Activated CD4-positive, alpha-beta T cell treated with anti-CD3 and anti-CD28 coated beads, Interleukin-2, amount 10 ng/mL, durations not matched to agents 7 days and 5 days (primary cell): ENCODE data around the gene CACNB4. TPM values are rescaled to one million over a fixed set of nuclear protein-coding genes. Genes with fewer than 3 reads are reported as not detected.
"Not testable (repeated sequence)": the region's sequence is repeated elsewhere in the genome, so short reads cannot be mapped to it uniquely, and the experiment has no call there.

Experiments used
- CTCF ChIA-PET: fragments of 350-600 bp; sonication (Branson Sonifier 250); formaldehyde crosslinking; loops from one replicate; lab custom pipeline; 2021; ENCODE audit warnings: antibody characterized with exemption; lab: Charles Lee
- POLR2A ChIA-PET: fragments of 350-600 bp; sonication (Branson Sonifier 250); formaldehyde crosslinking; loops from one replicate; lab custom pipeline; 2021; ENCODE audit warnings: antibody characterized with exemption; lab: Charles Lee
- DNase-seq: peaks from one replicate; pipeline ENCODE4 v3.0.0-alpha.2; 2020
- H3K27ac Mint-ChIP-seq: one replicate; pipeline ENCODE4 v1.8.0; 2021; ENCODE audit warnings: mild to moderate bottlenecking, moderate library complexity, mixed read lengths
- H3K27me3 Mint-ChIP-seq: one replicate; pipeline ENCODE4 v1.8.0; 2021; ENCODE audit warnings: mixed read lengths
- H3K36me3 Mint-ChIP-seq: one replicate; pipeline ENCODE4 v1.8.0; 2021; ENCODE audit warnings: low read depth, mixed read lengths
- H3K4me1 Mint-ChIP-seq: one replicate; pipeline ENCODE4 v1.8.0; 2021; ENCODE audit warnings: mixed read lengths
- H3K4me3 Mint-ChIP-seq: one replicate; pipeline ENCODE4 v1.8.0; 2021; ENCODE audit warnings: mild to moderate bottlenecking, moderate library complexity, mixed read lengths
- H3K9me3 Mint-ChIP-seq: one replicate; pipeline ENCODE4 v1.8.0; 2021; ENCODE audit warnings: mixed read lengths
- total RNA-seq, 2 experiments: library from RNA; stranded (reverse); gene quantifications; one replicate each; pipeline ENCODE4 v1.2.3, GENCODE V29; 2021

CACNB4 gene
- total RNA-seq, 2 experiments from 2014 or later: 0.12 to 0.21 TPM

GRCh38 chr2:152037743-152038435 is 61.0 kb downstream of the CACNB4 start:
- Mint-ChIP-seq H3K27me3 (no peaks in the 10 kb centered on the region), H3K4me1 (no peaks in the 10 kb centered on the region), H3K27ac (no peak overlapping the region), H3K36me3 (no peaks in the 10 kb centered on the region), H3K4me3 (no peak overlapping the region), H3K9me3 (no peaks in the 10 kb centered on the region)
- ChIA-PET CTCF (interaction anchor here (0.5 to 2.8 kb wide), 3 partner anchors 10 to 53 kb away, joined by 3 to 14 read pairs (median 4); no protein-coding TSS in a partner anchor), POLR2A (interaction anchor here (0.6 kb wide), 1 partner anchor 149 kb away, joined by 5 read pairs; no protein-coding TSS in a partner anchor)
- DNase-seq: no peak

GRCh38 chr2:152036611-152037469 is 62.0 kb downstream of the CACNB4 start:
- Mint-ChIP-seq H3K36me3 (no peaks in the 10 kb centered on the region), H3K9me3 (no peaks in the 10 kb centered on the region), H3K4me1 (no peaks in the 10 kb centered on the region), H3K27ac (no peak overlapping the region), H3K27me3 (no peaks in the 10 kb centered on the region), H3K4me3 (no peak overlapping the region)
- CTCF ChIA-PET: interaction anchor here (0.6 to 2.8 kb wide), 3 partner anchors 11 to 73 kb away, joined by 3 to 14 read pairs (median 4); no protein-coding TSS in a partner anchor
- POLR2A ChIA-PET: no interaction called here
- peak; percentile 67 for DNase-seq

- no peak for DNase-seq
- Mint-ChIP-seq H3K27me3 (peaks cover 5% of the 10 kb centered on the region), H3K4me1 (no peaks in the 10 kb centered on the region), H3K4me3 (no peak overlapping the region), H3K36me3 (no peaks in the 10 kb centered on the region), H3K27ac (no peak overlapping the region), H3K9me3 (no peaks in the 10 kb centered on the region)
- POLR2A ChIA-PET: no interaction called here
- CTCF ChIA-PET: no interaction called here
These were observed 64.5 kb downstream of the CACNB4 start for GRCh38 chr2:152034257-152034801.

GRCh38 chr2:152033011-152033925 is 65.6 kb downstream of the CACNB4 start:
- Mint-ChIP-seq H3K4me1 (no peaks in the 10 kb centered on the region), H3K27ac (no peak overlapping the region), H3K4me3 (no peak overlapping the region), H3K9me3 (no peaks in the 10 kb centered on the region), H3K27me3 (peaks cover 5% of the 10 kb centered on the region), H3K36me3 (no peaks in the 10 kb centered on the region)
- POLR2A ChIA-PET: no interaction called here
- no peak for DNase-seq
- CTCF ChIA-PET: no interaction called here

- Mint-ChIP-seq H3K36me3 (no peaks in the 10 kb centered on the region), H3K4me3 (no peak overlapping the region), H3K27me3 (peaks cover 5% of the 10 kb centered on the region), H3K27ac (no peak overlapping the region), H3K4me1 (no peaks in the 10 kb centered on the region), H3K9me3 (no peaks in the 10 kb centered on the region)
- CTCF ChIA-PET: no interaction called here
- POLR2A ChIA-PET: no interaction called here
- DNase-seq: no peak
These were observed 67.0 kb downstream of the CACNB4 start for GRCh38 chr2:152031747-152032306.

GRCh38 chr2:152030596-152031328 is 68.1 kb downstream of the CACNB4 start:
- H3K27ac Mint-ChIP-seq, CTCF ChIA-PET, H3K27me3 Mint-ChIP-seq, H3K36me3 Mint-ChIP-seq, H3K4me3 Mint-ChIP-seq, DNase-seq, POLR2A ChIA-PET, H3K4me1 Mint-ChIP-seq, H3K9me3 Mint-ChIP-seq: not testable (repeated sequence)

GRCh38 chr2:152028182-152028862 is 70.5 kb downstream of the CACNB4 start:
- Mint-ChIP-seq H3K9me3 (no peaks in the 10 kb centered on the region), H3K36me3 (no peaks in the 10 kb centered on the region), H3K27me3 (peaks cover 9% of the 10 kb centered on the region), H3K4me3 (no peak overlapping the region), H3K27ac (no peak overlapping the region), H3K4me1 (peaks cover 11% of the 10 kb centered on the region)
- no peak for DNase-seq
- ChIA-PET POLR2A (interaction anchor here (0.5 kb wide), 1 partner anchor 11 kb away, joined by 8 read pairs; no protein-coding TSS in a partner anchor), CTCF (interaction anchor here (1.6 kb wide), 1 partner anchor 591 kb away, joined by 4 read pairs; no protein-coding TSS in a partner anchor)

- peaks cover 11% of the 10 kb centered on the region for H3K4me1 Mint-ChIP-seq
- no peaks in the 10 kb centered on the region for H3K36me3 Mint-ChIP-seq
- peak; percentile 80 for DNase-seq
- POLR2A ChIA-PET: no interaction called here
- CTCF ChIA-PET: interaction anchor here (0.6 to 2.6 kb wide), 14 partner anchors 10 to 610 kb away, joined by 3 to 27 read pairs (median 4); no protein-coding TSS in a partner anchor
- H3K27ac Mint-ChIP-seq: peak overlapping the region; percentile 67
- H3K4me3 Mint-ChIP-seq: peak overlapping the region; percentile 65
- no peaks in the 10 kb centered on the region for H3K9me3 Mint-ChIP-seq
- H3K27me3 Mint-ChIP-seq: peaks cover 15% of the 10 kb centered on the region
These were observed 73.1 kb downstream of the CACNB4 start for GRCh38 chr2:152025678-152026287.

- H3K4me3 Mint-ChIP-seq: no peak overlapping the region
- DNase-seq: no peak
- no peak overlapping the region for H3K27ac Mint-ChIP-seq
- H3K36me3 Mint-ChIP-seq: no peaks in the 10 kb centered on the region
- H3K4me1 Mint-ChIP-seq: peaks cover 11% of the 10 kb centered on the region
- CTCF ChIA-PET: interaction anchor here (1.3 to 2.6 kb wide), 6 partner anchors 12 to 612 kb away, joined by 3 to 27 read pairs (median 6); no protein-coding TSS in a partner anchor
- POLR2A ChIA-PET: no interaction called here
- peaks cover 15% of the 10 kb centered on the region for H3K27me3 Mint-ChIP-seq
- H3K9me3 Mint-ChIP-seq: no peaks in the 10 kb centered on the region
These were observed 74.4 kb downstream of the CACNB4 start for GRCh38 chr2:152024477-152024876.

GRCh38 chr2:152022090-152022489 is 76.8 kb downstream of the CACNB4 start:
- no peak overlapping the region for H3K27ac Mint-ChIP-seq
- H3K4me3 Mint-ChIP-seq: no peak overlapping the region
- DNase-seq: no peak
- H3K36me3 Mint-ChIP-seq: no peaks in the 10 kb centered on the region
- peaks cover 15% of the 10 kb centered on the region for H3K27me3 Mint-ChIP-seq
- no peaks in the 10 kb centered on the region for H3K9me3 Mint-ChIP-seq
- CTCF ChIA-PET: interaction anchor here (0.8 kb wide), 1 partner anchor 23 kb away, joined by 3 read pairs; no protein-coding TSS in a partner anchor
- peaks cover 11% of the 10 kb centered on the region for H3K4me1 Mint-ChIP-seq
- POLR2A ChIA-PET: no interaction called here
